GM12878 (cell line): ENCODE measurements around the gene UNC5B. TPM values are rescaled to one million over a fixed set of nuclear protein-coding genes. Genes with fewer than 3 reads are reported as not detected.

Experiments
- ATAC-seq: fragments of 200-7000 bp; cut with Tn5 transposase; 3 replicates; pipeline ENCODE4 v1.9.1; 2020; ENCODE audit warnings: mild to moderate bottlenecking, moderate library complexity
- BruUV-seq: library from RNA; stranded (reverse); fragments of 400-500 nt; replicated peaks from 2 replicates; lab custom pipeline; 2021; lab: Mats Ljungman, UMichigan
- CTCF ChIA-PET: fragments of 300-600 bp; sonication (Branson Sonifier 250); formaldehyde crosslinking; extraction: SDS; loops from one replicate; lab custom pipeline; 2021; ENCODE audit warnings: inconsistent platforms; lab: Yijun Ruan, JAX
- POLR2A ChIA-PET: fragments of 350-600 bp; formaldehyde crosslinking; extraction: SDS; loops from one replicate; lab custom pipeline; 2021; ENCODE audit warnings: inconsistent platforms; lab: Charles Lee
- RAD21 ChIA-PET: fragments of 300-600 bp; sonication (Branson Sonifier 250); formaldehyde crosslinking; loops from one replicate; lab custom pipeline; 2023; ENCODE audit warnings: antibody characterized with exemption; ENCODE audit not compliant: unreplicated experiment; lab: Charles Lee
- SMC1A ChIA-PET: fragments of 300-600 bp; sonication (Branson Sonifier 250); formaldehyde crosslinking; loops from one replicate; lab custom pipeline; 2023; ENCODE audit not compliant: unreplicated experiment, uncharacterized antibody; lab: Charles Lee
- DNase-seq: peaks from one replicate; pipeline ENCODE4 v3.0.0-alpha.2; 2011; ENCODE audit warnings: low read depth, low spot score
- FAIRE-seq: peaks from 3 replicates; lab custom pipeline; 2011; peaks lifted over from hg19 to GRCh38; lab: Jason Lieb, UNC
- H2AFZ ChIP-seq: 2 replicates; pipeline ENCODE4 v1.6.0; 2011; ENCODE audit warnings: low read depth, low read length, control low read depth; ENCODE audit not compliant: control insufficient read depth
- H3K27ac ChIP-seq: 2 replicates; pipeline ENCODE4 v1.5.1; 2011; ENCODE audit warnings: control low read depth; ENCODE audit not compliant: control insufficient read depth, insufficient read depth
- H3K27me3 ChIP-seq, 2 experiments: replicated peaks in 1 of 2; 2 replicates each; pipeline versions ENCODE4 v1.6.0 to v1.6.1; 2011; ENCODE audit warnings: low read length in 1 of 2; ENCODE audit not compliant: control insufficient read depth in 2 of 2, insufficient read depth in 2 of 2
- H3K36me3 ChIP-seq, 2 experiments: 2 replicates each; pipeline ENCODE4 v1.5.1; 2011; ENCODE audit warnings: low read length in 1 of 2; ENCODE audit not compliant: control insufficient read depth in 2 of 2, insufficient read depth in 2 of 2
- H3K4me1 ChIP-seq: 2 replicates; pipeline ENCODE4 v1.6.1; 2011; ENCODE audit warnings: mild to moderate bottlenecking, low read length, moderate library complexity, mixed read lengths; ENCODE audit not compliant: control insufficient read depth, insufficient read depth
- H3K4me2 ChIP-seq: 2 replicates; pipeline ENCODE4 v1.6.0; 2011; ENCODE audit warnings: control low read depth; ENCODE audit not compliant: control insufficient read depth, insufficient read depth
- H3K4me3 ChIP-seq: fragments of 200-600 bp; sonication (generic); 2 replicates; pipeline ENCODE4 v1.5.1; 2016
- H3K79me2 ChIP-seq: 2 replicates; pipeline ENCODE4 v1.6.0; 2011; ENCODE audit warnings: low read length; ENCODE audit not compliant: control insufficient read depth, insufficient read depth
- H3K9ac ChIP-seq: 2 replicates; pipeline ENCODE4 v1.8.0; 2011; ENCODE audit warnings: low read length, control low read depth, mixed read lengths; ENCODE audit not compliant: control insufficient read depth, insufficient read depth
- H3K9me3 ChIP-seq: replicated peaks from 3 replicates; pipeline ENCODE4 v1.5.1; 2011; ENCODE audit warnings: mild to moderate bottlenecking, low read length; ENCODE audit not compliant: control insufficient read depth, insufficient read depth
- H4K20me1 ChIP-seq: 2 replicates; pipeline ENCODE4 v1.6.0; 2011; ENCODE audit not compliant: control insufficient read depth, insufficient read depth
- ATF7 ChIP-seq: fragments of 450-650 bp; IDR thresholded peaks from 2 replicates; pipeline ENCODE4 v1.6.1; 2016; ENCODE audit warnings: low read depth, mild to moderate bottlenecking
- BMI1 ChIP-seq: fragments of 450-650 bp; IDR thresholded peaks from 2 replicates; pipeline ENCODE4 v1.6.1; 2016; ENCODE audit warnings: mild to moderate bottlenecking, moderate library complexity, borderline replicate concordance
- EED ChIP-seq: sonication (generic); IDR thresholded peaks from 2 replicates; pipeline ENCODE4 v1.6.1; 2016; ENCODE audit warnings: antibody characterized with exemption, low read depth
- EZH2 ChIP-seq: IDR thresholded peaks from 2 replicates; pipeline ENCODE4 v1.6.1; 2012; ENCODE audit warnings: low read depth, mild to moderate bottlenecking, control low read depth, inconsistent platforms, low read length, borderline replicate concordance; ENCODE audit not compliant: control insufficient read depth
- HSF1 ChIP-seq: fragments of 150-350 bp; IDR thresholded peaks from 2 replicates; pipeline ENCODE4 v1.6.1; 2014; ENCODE audit warnings: mild to moderate bottlenecking, low read depth, low read length
- LARP7 ChIP-seq: fragments of 450-650 bp; IDR thresholded peaks from 2 replicates; pipeline ENCODE4 v1.6.1; 2017; ENCODE audit warnings: mild to moderate bottlenecking
- MLLT1 ChIP-seq: fragments of 450-650 bp; IDR thresholded peaks from 2 replicates; pipeline ENCODE4 v1.6.1; 2016; ENCODE audit warnings: mild to moderate bottlenecking
- NR2C2 ChIP-seq: IDR thresholded peaks from 2 replicates; pipeline ENCODE4 v1.6.1; 2011; ENCODE audit warnings: borderline replicate concordance, low read depth; ENCODE audit not compliant: control insufficient read depth, insufficient read length
- RCOR1 ChIP-seq: conservative IDR thresholded peaks from 2 replicates; pipeline ENCODE4 v1.6.1; 2012; ENCODE audit warnings: low read depth, low read length, improper control_type of control experiment
- STAT3 ChIP-seq: IDR thresholded peaks from 2 replicates; pipeline ENCODE4 v1.6.1; 2011; ENCODE audit warnings: low read depth, low read length, improper control_type of control experiment
- YY1 ChIP-seq: IDR thresholded peaks from 2 replicates; pipeline ENCODE4 v1.6.1; 2011; ENCODE audit warnings: low read depth, mild to moderate bottlenecking, low read length
- WGBS: methylation state at CpG from one replicate; pipeline ENCODE4 v1.1.6; 2016; ENCODE audit warnings: low lambda C conversion rate; ENCODE audit not compliant: insufficient replicate concordance, insufficient coverage; ENCODE audit errors: missing lambda C conversion rate; 5-methylcytosine and 5-hydroxymethylcytosine counted together
- in situ Hi-C: fragments of 300-500 bp; cut with MboI; formaldehyde crosslinking; loops from 9 replicates; pipeline ENCODE4 v1.14.3; 2018; ENCODE audit warnings: mixed read lengths
- intact Hi-C: fragments of 100-400 bp; cut with micrococcal nuclease; formaldehyde crosslinking; loops from one replicate; pipeline ENCODE4 v1.14.2; 2022; ENCODE audit not compliant: unreplicated experiment
- polyA plus RNA-seq, 11 experiments: library from polyadenylated mRNA; depleted of rRNA in 4 of 11; unstranded in 6 of 11; stranded (reverse) in 5 of 11; fragments of >200 nt; fragmentation: Nextera tagmentation in 4 of 11; fragmentation: Illumina TruSeq in 1 of 11; extraction: Ambion mirVana in 4 of 11; extraction: Trizol in 1 of 11; gene quantifications; 1 replicate in 1 of 11; 2 replicates in 10 of 11; pipeline versions ENCODE4 v1.2.1 to v1.2.3, GENCODE V29; 2011 to 2016; ENCODE audit warnings: inconsistent platforms in 2 of 11, missing spikeins in 2 of 11, low read depth in 1 of 11
- total RNA-seq, 4 experiments: library from RNA; depleted of rRNA in 3 of 4; stranded (reverse); fragments of >200 nt in 3 of 4; fragmentation: Illumina TruSeq in 1 of 4; extraction: Trizol in 1 of 4; gene quantifications; 2 replicates each; pipeline versions ENCODE4 v1.2.1 to v1.2.3, GENCODE V29; 2013 to 2021

UNC5B gene
- total and polyA plus RNA-seq, 10 of the 15 experiments (the other 5 are each of a cell fraction or from before 2014, with no cell fraction given): 0.03 to 0.08 TPM; not detected in 8

GRCh38 chr10:71234970-71235685, 22.8 kb downstream of the UNC5B start:
- H3K4me2 ChIP-seq: no peak overlapping the region
- H3K9ac ChIP-seq: no peak overlapping the region
- ChIA-PET CTCF (no interaction called here), RAD21 (no interaction called here), SMC1A (no interaction called here), POLR2A (no interaction called here)
- WGBS: 24% methylated on average over 11 of the region's 16 CpGs
- intact Hi-C loops (no loop called here), in situ Hi-C loops (no loop called here)
- H3K36me3 ChIP-seq: no peaks in the 10 kb centered on the region
- H3K4me3 ChIP-seq: no peak overlapping the region
- FAIRE-seq: no peak
- no peaks in the 10 kb centered on the region for H4K20me1 ChIP-seq
- no peak for ATAC-seq
- no peak overlapping the region for H3K27ac ChIP-seq
- no peaks in the 10 kb centered on the region for H3K79me2 ChIP-seq
- TF ChIP-seq MLLT1 (no peak), YY1 (no peak), NR2C2 (no peak), EED (no peak)
- BruUV-seq: no TSS peak
- no peak overlapping the region for H2AFZ ChIP-seq
- peaks cover 0 to 2% of the 10 kb centered on the region in 2 experiments; a peak in 3 of 4 replicates for H3K27me3 ChIP-seq
- H3K9me3 ChIP-seq: no peaks in the 10 kb centered on the region
- no peaks in the 10 kb centered on the region for H3K4me1 ChIP-seq
- no peak for DNase-seq

- Histone ChIP-seq H3K9me3 (no peaks in the 10 kb centered on the region), H4K20me1 (no peaks in the 10 kb centered on the region), H3K79me2 (no peaks in the 10 kb centered on the region), H3K9ac (no peak overlapping the region), H3K27ac (no peak overlapping the region), H2AFZ (no peak overlapping the region), H3K27me3 (peaks cover 0 to 2% of the 10 kb centered on the region in 2 experiments; a peak in 3 of 4 replicates), H3K4me3 (no peak overlapping the region), H3K4me2 (no peak overlapping the region), H3K4me1 (no peaks in the 10 kb centered on the region), H3K36me3 (no peaks in the 10 kb centered on the region)
- CTCF ChIA-PET: no interaction called here
- whole genome bisulfite sequencing: 8% methylated on average over 7 of the region's 7 CpGs
- POLR2A ChIA-PET: no interaction called here
- intact Hi-C loops: no loop called here
- ATAC-seq (no peak), FAIRE-seq (no peak), DNase-seq (no peak)
- BruUV-seq: no TSS peak
- RAD21 ChIA-PET: no interaction called here
- in situ Hi-C loops: no loop called here
- SMC1A ChIA-PET: no interaction called here
- no peak for TF ChIP-seq BMI1
- TF ChIP-seq LARP7: no peak
- TF ChIP-seq HSF1: no peak
- TF ChIP-seq RCOR1: no peak
- no peak for TF ChIP-seq STAT3
- TF ChIP-seq EZH2: no peak
- TF ChIP-seq ATF7: no peak
Measured at GRCh38 chr10:71235808-71236207, 23.4 kb downstream of the UNC5B start.
